NCI-H82 (cell line): ENCODE data around the gene NGB.

ENCODE experiments used
- DNase-seq: peaks from one replicate; lab custom pipeline; 2025; lab: John Stamatoyannopoulos, UW

Gene NGB

GRCh38 chr14:77264466-77265186 is 6.4 kb downstream of the NGB start:
- no peak for DNase-seq

- DNase-seq: no peak
Observed at GRCh38 chr14:77260631-77261030, 10.4 kb downstream of the NGB start.

GRCh38 chr14:77260199-77260598 is 10.8 kb downstream of the NGB start:
- no peak for DNase-seq

- no peak for DNase-seq
Observed at GRCh38 chr14:77259025-77259715, 11.8 kb downstream of the NGB start.

- DNase-seq: no peak
Observed at GRCh38 chr14:77258566-77258965, 12.4 kb downstream of the NGB start.

- DNase-seq: no peak
Observed at GRCh38 chr14:77257700-77258099, 13.3 kb downstream of the NGB start.

- DNase-seq: no peak
Observed at GRCh38 chr14:77256694-77257093, 14.3 kb downstream of the NGB start.

GRCh38 chr14:77253333-77254190 is 17.4 kb downstream of the NGB start:
- DNase-seq: no peak

GRCh38 chr14:77251870-77252269 is 19.1 kb downstream of the NGB start:
- no peak for DNase-seq

GRCh38 chr14:77250927-77251326 is 20.1 kb downstream of the NGB start:
- no peak for DNase-seq

GRCh38 chr14:77249286-77249685 is 21.7 kb downstream of the NGB start:
- no peak for DNase-seq

- DNase-seq: no peak
Observed at GRCh38 chr14:77248666-77249065, 22.3 kb downstream of the NGB start.

GRCh38 chr14:77246784-77247183 is 24.2 kb downstream of the NGB start:
- no peak for DNase-seq

GRCh38 chr14:77245820-77246219 is 25.2 kb downstream of the NGB start:
- no peak for DNase-seq

- DNase-seq: no peak
Observed at GRCh38 chr14:77243853-77244252, 27.2 kb downstream of the NGB start.

- DNase-seq: no peak
Observed at GRCh38 chr14:77242752-77243151, 28.3 kb downstream of the NGB start.

- no peak for DNase-seq
Observed at GRCh38 chr14:77241955-77242354, 29.1 kb downstream of the NGB start.

GRCh38 chr14:77240336-77240915 is 30.6 kb downstream of the NGB start:
- DNase-seq: peak; percentile 24

GRCh38 chr14:77239412-77239811 is 31.6 kb downstream of the NGB start:
- no peak for DNase-seq

GRCh38 chr14:77238996-77239395 is 32.0 kb downstream of the NGB start:
- peak; percentile 70 for DNase-seq

- no peak for DNase-seq
Observed at GRCh38 chr14:77238356-77238755, 32.6 kb downstream of the NGB start.

GRCh38 chr14:77236814-77237213 is 34.2 kb downstream of the NGB start:
- DNase-seq: peak; percentile 31
